MCF 10A (cell line): ENCODE measurements around the gene XRN2. TPM values are rescaled to one million over a fixed set of nuclear protein-coding genes. Genes with fewer than 3 reads are reported as not detected.

ENCODE experiments used
- BruUV-seq: library from RNA; stranded (reverse); fragments of 400-500 nt; replicated peaks from 2 replicates; lab custom pipeline; 2021; lab: Mats Ljungman, UMichigan
- CTCF ChIA-PET: fragments of 300-600 bp; sonication (Branson Sonifier 250); formaldehyde crosslinking; extraction: SDS; loops from one replicate; lab custom pipeline; 2021; ENCODE audit warnings: antibody characterized with exemption, inconsistent platforms; lab: Yijun Ruan, JAX
- POLR2A ChIA-PET: fragments of 300-600, 350-650 bp; sonication (Branson Sonifier 250); formaldehyde crosslinking; extraction: SDS; loops from one replicate; lab custom pipeline; 2020; ENCODE audit warnings: antibody characterized with exemption, inconsistent platforms; lab: Yijun Ruan, JAX
- DNase-seq: peaks from one replicate; pipeline ENCODE4 v3.0.0-alpha.2; 2018; ENCODE audit not compliant: unreplicated experiment
- H3K27ac Mint-ChIP-seq: one replicate; pipeline ENCODE4 v1.8.0; 2022; ENCODE audit warnings: mild to moderate bottlenecking, low read depth, mixed read lengths; ENCODE audit not compliant: unreplicated experiment
- H3K27me3 Mint-ChIP-seq: one replicate; pipeline ENCODE4 v1.8.0; 2022; ENCODE audit warnings: mixed read lengths; ENCODE audit not compliant: insufficient read depth, unreplicated experiment
- H3K36me3 Mint-ChIP-seq: one replicate; pipeline ENCODE4 v1.8.0; 2022; ENCODE audit warnings: mild to moderate bottlenecking, moderate library complexity, mixed read lengths; ENCODE audit not compliant: insufficient read depth, unreplicated experiment
- H3K4me1 Mint-ChIP-seq: one replicate; pipeline ENCODE4 v1.8.0; 2022; ENCODE audit warnings: mixed read lengths; ENCODE audit not compliant: insufficient read depth, unreplicated experiment
- H3K4me3 Mint-ChIP-seq: one replicate; pipeline ENCODE4 v1.8.0; 2022; ENCODE audit warnings: mild to moderate bottlenecking, moderate library complexity, mixed read lengths; ENCODE audit not compliant: unreplicated experiment
- H3K9me3 Mint-ChIP-seq: one replicate; pipeline ENCODE4 v1.8.0; 2022; ENCODE audit warnings: mixed read lengths; ENCODE audit not compliant: unreplicated experiment
- CTCF ChIP-seq: fragments of 200-600 bp; IDR thresholded peaks from one replicate; pipeline ENCODE4 v1.8.0; 2022; ENCODE audit warnings: antibody characterized with exemption, mild to moderate bottlenecking; ENCODE audit not compliant: unreplicated experiment
- intact Hi-C: fragments of 100-400 bp; cut with micrococcal nuclease; formaldehyde crosslinking; loops from 2 replicates; pipeline ENCODE4 v1.14.1; 2022
- total RNA-seq: library from RNA; stranded (reverse); gene quantifications from 2 replicates; pipeline ENCODE4 v1.2.3, GENCODE V29; 2022

Gene XRN2
- total RNA-seq, 1 experiment from 2014 or later: 67.8 TPM

- H3K36me3 Mint-ChIP-seq: peaks cover 44% of the 10 kb centered on the region
- POLR2A ChIA-PET: interaction anchor here (1.0 to 2.6 kb wide), 6 partner anchors 9 to 69 kb away, joined by 3 to 10 read pairs (median 6); partner anchors contain the start of gene XRN2
- no peaks in the 10 kb centered on the region for H3K27me3 Mint-ChIP-seq
- no TSS peak for BruUV-seq
- no peak overlapping the region for H3K4me3 Mint-ChIP-seq
- H3K27ac Mint-ChIP-seq: peak overlapping the region; percentile 47
- intact Hi-C loops: no loop called here
- CTCF ChIA-PET: interaction anchor here (1.1 to 4.1 kb wide), 5 partner anchors 15 to 512 kb away, joined by 3 to 20 read pairs (median 8); no protein-coding TSS in a partner anchor
- no peak for TF ChIP-seq CTCF
- no peak for DNase-seq
- H3K4me1 Mint-ChIP-seq: peaks cover 5% of the 10 kb centered on the region
- H3K9me3 Mint-ChIP-seq: no peaks in the 10 kb centered on the region
These were observed 68.9 kb downstream of the XRN2 start for GRCh38 chr20:21372016-21372415.

GRCh38 chr20:21373436-21373835, 70.3 kb downstream of the XRN2 start:
- intact Hi-C loops: no loop called here
- no peak for DNase-seq
- no peak overlapping the region for H3K4me3 Mint-ChIP-seq
- peaks cover 36% of the 10 kb centered on the region for H3K36me3 Mint-ChIP-seq
- peaks cover 5% of the 10 kb centered on the region for H3K4me1 Mint-ChIP-seq
- CTCF ChIA-PET: interaction anchor here (0.6 to 1.0 kb wide), 2 partner anchors 536 to 884 kb away, joined by 4 read pairs; no protein-coding TSS in a partner anchor
- no peak for TF ChIP-seq CTCF
- no TSS peak for BruUV-seq
- POLR2A ChIA-PET: interaction anchor here (2.2 to 2.6 kb wide), 3 partner anchors 11 to 70 kb away, joined by 8 to 10 read pairs (median 8); partner anchors contain the start of gene XRN2
- no peaks in the 10 kb centered on the region for H3K9me3 Mint-ChIP-seq
- H3K27me3 Mint-ChIP-seq: no peaks in the 10 kb centered on the region
- H3K27ac Mint-ChIP-seq: peak overlapping the region; percentile 44

DNA sequence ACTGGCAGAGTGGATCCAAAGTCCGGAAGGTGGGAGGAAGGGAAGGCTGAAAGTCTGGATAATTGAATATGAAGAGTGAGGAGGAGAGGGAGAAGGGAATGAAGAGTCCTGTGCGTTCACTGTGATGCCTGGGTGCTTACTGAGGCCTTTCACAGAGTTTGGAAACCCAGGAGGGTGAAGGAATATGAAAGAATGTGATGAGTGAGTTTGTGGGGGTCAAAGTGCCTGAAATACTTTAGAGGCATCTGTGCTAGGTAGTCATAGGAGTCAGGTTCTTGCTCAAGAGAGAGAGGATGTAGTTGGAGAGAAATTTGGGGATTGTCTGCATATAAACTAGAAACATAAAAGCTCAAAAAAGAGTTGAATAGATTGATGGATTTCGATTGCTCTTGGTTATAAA, 73.5 kb downstream of the XRN2 start:
- Mint-ChIP-seq H3K27ac (peak overlapping the region; percentile 11), H3K4me3 (no peak overlapping the region), H3K36me3 (peaks cover 29% of the 10 kb centered on the region), H3K9me3 (no peaks in the 10 kb centered on the region), H3K4me1 (peaks cover 5% of the 10 kb centered on the region), H3K27me3 (no peaks in the 10 kb centered on the region)
- BruUV-seq: no TSS peak
- intact Hi-C loops: no loop called here
- TF ChIP-seq CTCF: no peak
- no peak for DNase-seq
- CTCF ChIA-PET: interaction anchor here (0.7 to 1.1 kb wide), 2 partner anchors 12 to 142 kb away, joined by 4 to 9 read pairs; no protein-coding TSS in a partner anchor
- POLR2A ChIA-PET: interaction anchor here (0.7 kb wide), 1 partner anchor 13 kb away, joined by 3 read pairs; no protein-coding TSS in a partner anchor

GRCh38 chr20:21377701-21378100, 74.6 kb downstream of the XRN2 start:
- POLR2A ChIA-PET: no interaction called here
- peaks cover 5% of the 10 kb centered on the region for H3K4me1 Mint-ChIP-seq
- no peaks in the 10 kb centered on the region for H3K9me3 Mint-ChIP-seq
- H3K4me3 Mint-ChIP-seq: no peak overlapping the region
- DNase-seq: no peak
- intact Hi-C loops: no loop called here
- H3K27me3 Mint-ChIP-seq: no peaks in the 10 kb centered on the region
- CTCF ChIA-PET: interaction anchor here (0.6 to 1.1 kb wide), 3 partner anchors 74 to 517 kb away, joined by 3 to 9 read pairs (median 4); no protein-coding TSS in a partner anchor
- peaks cover 33% of the 10 kb centered on the region for H3K36me3 Mint-ChIP-seq
- TF ChIP-seq CTCF: no peak
- BruUV-seq: no TSS peak
- H3K27ac Mint-ChIP-seq: no peak overlapping the region
